Measurements from ENCODE around the gene TRAPPC14. TPM values are rescaled to one million over a fixed set of nuclear protein-coding genes. Genes with fewer than 3 reads are reported as not detected.

TRAPPC14 gene
- total RNA-seq, 6 experiments from 2014 or later, result 8.2 to 14.6 (median 10.3) TPM

DNA sequence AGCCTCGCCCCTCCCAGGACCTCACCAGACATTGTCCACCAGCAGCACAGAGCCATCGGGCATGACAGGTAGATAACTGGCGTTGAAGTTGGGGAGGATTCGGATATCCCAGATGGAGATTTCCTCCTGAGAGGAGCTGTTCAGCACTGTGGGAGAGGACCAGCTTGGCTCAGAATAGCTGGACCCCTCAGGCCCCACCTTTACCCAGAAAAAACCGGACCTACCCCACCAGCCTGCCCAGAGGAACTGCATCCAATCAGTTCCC is 1.5 kb downstream of the TRAPPC14 start:
- Histone ChIP-seq H3K4me3 (peak overlapping the region in 1 of 3 donors; percentile 97), H3K27me3 (no peaks in the 10 kb centered on the region), H3K27ac (no peak overlapping the region), H3K36me3 (peaks cover 0 to 18% (median 4%) of the 10 kb centered on the region in 4 donors), H3K9me3 (no peaks in the 10 kb centered on the region), H3K4me1 (peaks cover 0 to 13% (median 0%) of the 10 kb centered on the region in 4 donors)
- intact Hi-C loops (cut with DNase I), result no loop called here
- DNase-seq (no peak), ATAC-seq (no peak)
- WGBS (ENCODE audit: insufficient coverage, low coverage, low lambda C conversion rate, missing lambda C conversion rate), result 57% methylated on average over 1 of the region's 5 CpGs
- TF ChIP-seq POLR2A (IDR thresholded peaks at IDR 0.05), result no peak
- TF ChIP-seq, protein P1, sequence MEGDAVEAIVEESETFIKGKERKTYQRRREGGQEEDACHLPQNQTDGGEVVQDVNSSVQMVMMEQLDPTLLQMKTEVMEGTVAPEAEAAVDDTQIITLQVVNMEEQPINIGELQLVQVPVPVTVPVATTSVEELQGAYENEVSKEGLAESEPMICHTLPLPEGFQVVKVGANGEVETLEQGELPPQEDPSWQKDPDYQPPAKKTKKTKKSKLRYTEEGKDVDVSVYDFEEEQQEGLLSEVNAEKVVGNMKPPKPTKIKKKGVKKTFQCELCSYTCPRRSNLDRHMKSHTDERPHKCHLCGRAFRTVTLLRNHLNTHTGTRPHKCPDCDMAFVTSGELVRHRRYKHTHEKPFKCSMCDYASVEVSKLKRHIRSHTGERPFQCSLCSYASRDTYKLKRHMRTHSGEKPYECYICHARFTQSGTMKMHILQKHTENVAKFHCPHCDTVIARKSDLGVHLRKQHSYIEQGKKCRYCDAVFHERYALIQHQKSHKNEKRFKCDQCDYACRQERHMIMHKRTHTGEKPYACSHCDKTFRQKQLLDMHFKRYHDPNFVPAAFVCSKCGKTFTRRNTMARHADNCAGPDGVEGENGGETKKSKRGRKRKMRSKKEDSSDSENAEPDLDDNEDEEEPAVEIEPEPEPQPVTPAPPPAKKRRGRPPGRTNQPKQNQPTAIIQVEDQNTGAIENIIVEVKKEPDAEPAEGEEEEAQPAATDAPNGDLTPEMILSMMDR (IDR thresholded peaks at IDR 0.05), result no peak

DNA sequence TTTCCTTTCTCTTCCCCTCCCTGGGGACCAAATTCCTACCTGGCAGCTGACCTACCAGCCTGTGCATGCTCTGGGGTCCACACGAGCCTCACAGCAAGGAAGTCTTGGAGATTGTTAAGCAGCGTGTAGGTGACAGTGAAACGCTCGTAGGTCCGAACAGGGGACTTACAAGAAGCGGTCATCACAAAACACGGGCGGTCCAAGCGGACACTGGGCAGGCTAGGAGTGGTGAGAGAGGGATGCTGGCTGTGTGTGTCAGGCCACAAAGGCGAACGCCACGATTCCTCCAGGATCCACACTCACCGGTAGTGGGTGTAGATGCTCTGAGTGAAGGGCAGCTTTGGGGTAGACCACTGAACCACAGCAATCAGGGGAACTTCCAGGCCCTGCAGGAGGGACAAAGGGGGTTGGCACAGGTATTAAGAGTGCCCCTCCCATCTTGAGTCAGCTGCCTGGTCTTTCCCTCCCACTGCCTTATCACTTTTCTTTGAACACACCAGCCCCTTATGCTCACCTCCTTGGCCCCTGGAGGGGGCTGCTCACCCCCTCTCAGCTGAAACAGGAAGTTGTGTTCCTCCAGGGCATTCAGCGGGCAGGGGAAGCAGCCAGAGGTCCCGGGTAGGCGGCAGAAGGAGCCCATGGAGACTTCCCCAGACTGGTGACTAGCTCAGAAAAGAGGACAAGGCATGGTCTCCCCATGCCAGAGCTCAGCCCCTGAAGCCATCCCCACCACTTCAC is 2.0 kb downstream of the TRAPPC14 start:
- WGBS (ENCODE audit: insufficient coverage, low coverage, low lambda C conversion rate, missing lambda C conversion rate), result 83% methylated on average over 13 of the region's 16 CpGs
- TF ChIP-seq POLR2A (IDR thresholded peaks at IDR 0.05), result no peak
- TF ChIP-seq, protein P1 (IDR thresholded peaks at IDR 0.05), result no peak
- peaks cover 0 to 18% (median 4%) of the 10 kb centered on the region in 4 donors for H3K36me3 ChIP-seq
- DNase-seq (no peak), ATAC-seq (no peak)
- intact Hi-C loops (cut with DNase I), result no loop called here
- no peaks in the 10 kb centered on the region for H3K27me3 ChIP-seq
- no peak overlapping the region for H3K4me3 ChIP-seq
- no peaks in the 10 kb centered on the region for H3K9me3 ChIP-seq
- H3K4me1 ChIP-seq, result peaks cover 0 to 13% (median 0%) of the 10 kb centered on the region in 4 donors
- no peak overlapping the region for H3K27ac ChIP-seq

DNA sequence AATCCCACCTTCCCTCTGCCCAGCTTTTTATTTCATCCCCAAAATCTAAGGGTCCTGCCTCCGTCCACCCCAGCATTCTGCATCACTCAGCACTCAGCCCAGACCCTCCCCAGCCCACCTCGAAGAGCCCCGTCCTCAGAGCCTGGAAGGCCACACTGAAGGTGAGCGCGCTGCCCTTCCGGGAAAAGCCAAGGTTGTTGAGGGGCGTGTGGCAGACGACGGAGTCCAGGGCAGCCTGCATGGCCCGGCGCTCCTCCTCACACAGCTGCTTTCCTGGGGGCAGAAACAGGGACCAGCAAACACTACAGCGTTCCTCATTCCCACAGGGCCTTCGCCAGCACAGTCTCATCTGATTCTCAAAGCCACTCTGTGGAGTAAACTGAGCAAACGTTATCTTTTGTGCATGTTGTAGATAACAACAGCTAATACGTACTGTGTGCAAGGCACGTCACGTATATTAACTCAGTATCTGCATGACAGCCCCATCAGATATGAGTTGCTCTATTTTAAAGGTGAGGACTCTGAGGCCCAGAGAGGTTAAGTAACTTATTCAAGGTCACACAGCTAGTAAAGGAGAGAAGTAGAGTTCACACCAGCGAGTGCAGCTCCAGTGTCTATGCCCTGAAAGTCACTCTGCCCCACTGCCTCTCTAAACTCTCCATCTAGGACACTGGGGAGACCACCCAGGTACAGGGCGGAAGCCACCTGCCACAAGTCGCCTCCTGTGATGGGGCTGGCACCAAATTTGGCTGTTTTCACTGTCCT is 2.8 kb downstream of the TRAPPC14 start:
- H3K4me3 ChIP-seq, result no peak overlapping the region
- no peak overlapping the region for H3K27ac ChIP-seq
- H3K36me3 ChIP-seq, result peaks cover 0 to 18% (median 4%) of the 10 kb centered on the region in 4 donors
- WGBS (ENCODE audit: insufficient coverage, low coverage, low lambda C conversion rate, missing lambda C conversion rate), result 82% methylated on average over 15 of the region's 20 CpGs
- intact Hi-C loops (cut with DNase I), result no loop called here
- H3K4me1 ChIP-seq, result peaks cover 0 to 13% (median 0%) of the 10 kb centered on the region in 4 donors
- H3K9me3 ChIP-seq, result no peaks in the 10 kb centered on the region
- TF ChIP-seq POLR2A (IDR thresholded peaks at IDR 0.05), result no peak
- TF ChIP-seq, protein P1 (IDR thresholded peaks at IDR 0.05), result no peak
- DNase-seq (no peak), ATAC-seq (no peak)
- H3K27me3 ChIP-seq, result no peaks in the 10 kb centered on the region

DNA sequence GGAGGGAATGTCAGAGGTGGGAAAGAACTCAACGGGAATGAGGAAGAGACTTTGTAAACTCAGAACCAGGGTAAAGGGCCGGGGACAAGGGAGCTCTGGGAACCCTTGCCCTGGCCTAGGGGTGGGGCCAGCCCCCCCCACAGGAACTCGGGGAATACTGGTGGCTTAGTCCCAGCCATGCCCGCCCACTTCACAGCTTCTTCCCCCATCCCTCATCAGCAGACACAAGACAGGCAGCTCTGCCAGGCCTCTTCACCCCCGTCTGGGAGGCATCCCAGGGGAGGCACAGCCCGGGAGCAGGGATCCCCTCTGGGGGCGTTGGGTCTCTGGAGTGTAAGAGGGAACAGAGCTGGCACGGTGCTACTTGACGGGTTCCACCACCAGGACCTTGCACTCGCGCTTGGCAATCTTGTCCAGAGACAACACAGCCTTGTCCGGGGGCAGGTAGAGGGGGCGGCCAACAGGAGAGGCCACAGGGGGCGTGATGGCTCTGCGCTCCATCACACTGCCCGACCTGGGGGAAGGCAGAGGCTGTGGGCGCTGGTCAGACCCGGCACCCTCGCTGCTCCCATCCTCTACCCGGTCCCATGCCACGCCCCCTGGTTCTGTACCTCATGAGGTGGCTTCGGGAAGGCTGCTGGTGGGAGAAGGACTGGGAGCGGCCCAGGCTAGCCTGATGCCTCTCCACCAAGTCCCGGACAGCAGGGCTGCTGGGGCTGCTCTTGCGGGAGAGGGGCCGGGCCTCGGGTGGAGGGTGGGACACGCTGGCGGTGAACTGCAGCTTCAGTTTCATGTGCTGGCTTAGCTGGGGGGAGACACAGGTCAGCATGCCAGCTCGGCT is 3.7 kb downstream of the TRAPPC14 start:
- intact Hi-C loops (cut with DNase I), result loop anchor here in 1 of 2 donors (5.0 kb wide), 1 partner anchor 52 kb away; no protein-coding TSS in a partner anchor
- Histone ChIP-seq H3K27ac (no peak overlapping the region), H3K27me3 (no peaks in the 10 kb centered on the region), H3K9me3 (no peaks in the 10 kb centered on the region), H3K4me3 (no peak overlapping the region), H3K4me1 (peaks cover 0 to 14% (median 0%) of the 10 kb centered on the region in 4 donors), H3K36me3 (peaks cover 0 to 18% (median 4%) of the 10 kb centered on the region in 4 donors)
- WGBS (ENCODE audit: insufficient coverage, low coverage, low lambda C conversion rate, missing lambda C conversion rate), result 0% methylated on average over 1 of the region's 30 CpGs
- ATAC-seq (no peak), DNase-seq (no peak)
- no peak for TF ChIP-seq POLR2A (IDR thresholded peaks at IDR 0.05)
- TF ChIP-seq, protein P1 (IDR thresholded peaks at IDR 0.05), result no peak
